HG02610 (cell line): ENCODE measurements around the gene ENTPD2.

ENCODE experiments used
- ATAC-seq: cut with Tn5 transposase; IDR thresholded peaks from one replicate; pipeline ENCODE4 v1.9.1; 2021; ENCODE audit warnings: mild to moderate bottlenecking, moderate library complexity; ENCODE audit not compliant: unreplicated experiment

Gene ENTPD2

DNA sequence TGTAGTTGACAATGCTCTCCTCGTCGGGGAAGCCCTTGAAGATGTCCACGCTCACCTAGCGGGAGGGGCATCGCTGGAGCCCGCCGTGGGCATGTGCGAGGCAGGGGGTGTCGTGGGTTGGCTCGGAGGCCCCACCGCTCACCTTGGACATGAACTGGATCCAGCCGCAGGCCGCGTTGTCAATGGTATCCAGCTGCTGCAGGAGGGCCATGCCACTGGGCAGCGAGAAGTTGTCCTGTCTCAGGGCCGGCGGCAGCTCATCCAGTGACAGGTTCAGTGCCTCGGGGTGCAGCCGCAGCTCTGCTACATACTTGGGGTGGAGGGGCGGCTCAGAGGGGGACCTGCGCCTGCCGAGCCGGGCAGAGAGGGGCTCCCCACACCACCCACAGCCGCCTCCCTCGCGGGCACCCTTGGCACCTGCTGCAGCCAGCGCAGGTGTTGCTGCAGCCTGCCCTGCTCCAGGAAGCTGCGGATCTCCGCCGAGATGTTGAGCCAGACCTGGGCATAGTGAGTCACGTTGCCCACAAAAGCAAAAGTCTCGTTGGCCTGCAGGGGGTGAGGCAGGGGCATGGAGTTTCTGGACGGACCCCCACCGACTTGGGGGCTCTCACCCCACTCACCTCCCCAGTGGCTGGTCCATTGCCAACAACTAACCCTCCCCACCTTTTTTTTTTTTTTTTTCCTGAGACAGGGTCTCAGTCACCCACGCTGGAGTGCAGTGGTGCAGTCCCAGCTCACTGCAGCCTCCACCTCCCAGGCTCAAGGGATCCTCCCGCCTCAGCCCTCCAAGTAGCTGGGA, 34.9 kb downstream of the ENTPD2 start:
- no peak for ATAC-seq

- ATAC-seq = no peak
These were observed 35.9 kb downstream of the ENTPD2 start for GRCh38 chr9:137017791-137018497.

- no peak for ATAC-seq
These were observed 36.8 kb downstream of the ENTPD2 start for GRCh38 chr9:137017071-137017470.

DNA sequence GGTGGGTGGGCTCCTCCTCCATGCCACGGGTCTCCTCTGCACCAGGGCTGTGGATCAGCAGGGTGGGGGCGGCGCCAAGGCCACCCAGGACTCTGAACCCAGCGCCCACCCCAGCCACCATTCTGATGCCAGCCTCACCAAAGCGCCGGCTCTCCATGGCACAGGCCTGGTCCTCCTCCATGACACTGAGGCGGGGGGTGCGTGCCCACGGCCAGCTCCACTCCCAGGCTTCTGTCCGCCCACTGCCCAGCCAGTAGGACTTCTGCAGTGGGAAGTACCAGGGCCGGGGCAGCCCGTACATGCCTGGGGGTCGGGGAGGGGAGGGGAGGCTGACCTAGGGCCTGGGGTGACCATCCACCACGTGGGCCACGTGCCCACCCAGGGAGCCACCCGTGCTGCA, 37.4 kb downstream of the ENTPD2 start:
- ATAC-seq = no peak

DNA sequence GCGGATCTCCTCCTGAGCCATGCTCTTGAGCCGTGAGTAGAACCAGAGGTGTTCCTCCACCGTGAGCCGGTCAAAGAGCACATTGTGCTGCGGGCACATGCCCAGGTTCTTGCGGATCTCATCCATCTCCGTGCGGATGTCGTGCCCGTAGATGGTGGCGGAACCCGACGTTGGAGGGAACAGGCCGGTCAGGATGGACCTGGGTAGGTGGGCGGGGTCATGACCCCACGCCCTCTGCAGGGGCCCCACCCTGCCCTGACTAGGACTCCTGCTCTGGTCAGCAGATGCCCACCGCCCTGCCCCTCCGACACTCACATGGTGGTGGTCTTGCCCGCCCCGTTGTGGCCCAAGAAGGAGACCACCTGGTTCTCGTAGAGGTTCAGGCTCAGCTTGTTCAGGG, 37.9 kb downstream of the ENTPD2 start:
- no peak for ATAC-seq

- ATAC-seq = no peak
These were observed 38.3 kb downstream of the ENTPD2 start for GRCh38 chr9:137015540-137015930.

GRCh38 chr9:137014776-137015539, 38.9 kb downstream of the ENTPD2 start:
- ATAC-seq = no peak

GRCh38 chr9:137014166-137014565, 39.7 kb downstream of the ENTPD2 start:
- no peak for ATAC-seq

GRCh38 chr9:137013571-137013940, 40.3 kb downstream of the ENTPD2 start:
- ATAC-seq = no peak

- ATAC-seq = no peak
These were observed 40.9 kb downstream of the ENTPD2 start for GRCh38 chr9:137012694-137013570.

DNA sequence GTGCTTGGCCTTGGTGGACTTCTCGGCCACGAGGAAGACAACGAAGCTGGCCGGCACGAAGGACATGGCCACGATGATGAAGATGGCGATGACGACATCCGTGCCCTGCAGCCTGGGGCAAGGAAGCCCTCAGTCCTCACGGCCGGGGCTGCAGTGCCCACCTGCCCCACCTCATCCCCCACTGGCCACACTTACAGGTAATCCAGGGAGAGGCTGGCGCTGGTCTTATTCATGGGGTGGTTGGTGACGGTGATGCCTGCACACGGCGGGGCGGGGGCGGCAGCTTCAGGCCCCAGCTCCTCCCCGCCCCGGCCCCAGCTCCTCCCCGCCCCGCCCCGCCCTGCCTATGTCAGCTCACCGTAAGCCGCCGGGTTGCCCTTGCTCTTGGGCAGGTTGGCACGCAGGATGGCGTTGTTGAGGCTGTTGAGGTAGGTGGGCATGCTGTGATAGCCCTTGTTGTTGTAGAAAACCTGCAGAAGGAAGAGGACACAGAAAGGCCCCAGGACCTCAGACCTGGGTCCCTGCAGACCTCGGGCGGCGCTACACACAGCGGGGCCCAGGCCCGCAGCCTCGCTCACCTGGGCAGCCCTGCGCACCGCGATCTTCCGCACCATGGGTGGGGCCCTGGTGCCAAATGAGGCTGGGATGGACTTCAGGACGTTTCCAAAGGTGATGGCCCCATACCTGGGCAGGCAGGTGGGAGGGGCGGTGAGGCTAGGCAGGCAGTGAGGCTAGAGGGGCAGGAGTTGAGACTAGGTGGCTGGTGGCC, 41.8 kb downstream of the ENTPD2 start:
- no peak for ATAC-seq

- no peak for ATAC-seq
These were observed 42.7 kb downstream of the ENTPD2 start for GRCh38 chr9:137011156-137011555.

- no peak for ATAC-seq
These were observed 43.7 kb downstream of the ENTPD2 start for GRCh38 chr9:137009938-137010732.

DNA sequence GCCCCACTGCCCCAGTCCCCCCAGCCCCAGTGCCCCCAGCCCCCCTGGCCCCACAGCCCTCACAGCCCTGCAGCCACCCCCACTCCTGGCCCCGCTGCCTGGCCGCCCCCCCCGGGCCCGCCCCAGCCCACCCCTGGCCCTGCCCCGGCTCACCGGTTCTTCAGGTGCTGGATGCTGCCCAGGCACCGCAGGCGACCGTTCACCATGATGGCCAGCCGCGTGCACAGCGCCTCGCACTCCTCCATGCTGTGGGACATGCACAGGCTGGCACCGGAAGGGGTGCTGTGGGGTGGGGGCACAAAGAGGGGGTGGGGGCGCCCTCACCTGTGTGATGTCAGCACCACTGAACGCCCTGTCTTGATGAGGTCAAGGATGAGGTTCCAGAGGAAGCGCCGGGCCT, 44.6 kb downstream of the ENTPD2 start:
- no peak for ATAC-seq

GRCh38 chr9:137008312-137008711, 45.5 kb downstream of the ENTPD2 start:
- ATAC-seq = no peak

DNA sequence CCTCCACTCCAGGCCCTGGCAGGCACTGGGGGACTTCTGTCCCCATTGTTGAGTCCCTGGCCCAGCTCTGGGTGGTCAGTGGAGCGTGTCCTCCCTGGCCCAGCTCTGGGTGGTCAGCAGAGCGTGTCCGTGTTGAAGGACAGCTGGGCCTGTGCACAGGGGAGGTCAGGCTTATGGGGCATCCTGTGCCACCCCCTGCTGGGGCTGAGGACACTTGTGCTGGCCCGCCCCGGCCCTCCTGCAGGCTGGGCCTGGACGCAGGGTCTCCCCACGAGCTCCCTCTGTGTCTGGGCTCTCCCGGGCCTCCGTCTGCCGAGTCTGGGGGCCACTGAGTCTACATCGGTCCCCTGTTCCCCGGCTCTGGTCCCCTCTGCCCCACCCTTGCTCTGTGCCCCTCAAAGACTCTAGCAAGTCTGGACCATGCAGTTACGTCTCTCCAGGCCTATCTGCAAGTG, 46.0 kb downstream of the ENTPD2 start:
- no peak for ATAC-seq

DNA sequence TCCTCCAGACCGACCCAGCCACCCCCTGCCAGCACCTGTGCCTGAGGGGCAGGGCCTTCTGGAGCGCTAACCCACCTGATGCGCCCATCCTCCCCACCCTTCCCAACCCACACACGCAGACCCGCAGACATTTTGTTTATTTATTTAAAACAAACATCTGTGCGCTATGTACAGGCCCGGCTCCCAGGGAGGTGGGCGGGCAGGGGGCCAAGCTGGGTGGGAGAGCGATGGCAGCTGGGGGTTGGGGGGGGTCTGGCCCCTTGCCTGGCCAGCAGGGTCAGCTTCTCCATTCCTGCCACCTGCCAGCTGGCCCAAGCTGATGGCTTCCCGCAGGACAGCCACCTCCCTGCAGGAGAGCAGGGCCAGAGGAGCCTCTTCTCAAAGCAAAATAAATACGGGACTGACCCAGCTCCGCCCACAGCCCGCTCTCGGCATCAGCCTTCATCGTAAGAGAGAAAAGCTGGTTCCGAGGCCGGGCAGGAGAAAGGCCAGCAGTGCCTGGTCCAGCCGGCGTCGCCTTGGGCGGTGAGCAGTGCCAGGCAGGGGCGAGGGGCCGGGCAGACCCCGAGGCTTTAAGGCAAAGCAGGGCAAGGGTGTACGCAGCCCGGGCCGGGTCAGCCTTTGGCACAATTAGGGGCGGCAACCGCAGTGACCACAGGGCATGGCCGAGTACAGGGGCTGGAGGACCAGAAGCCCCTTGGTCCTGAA, 46.6 kb downstream of the ENTPD2 start:
- ATAC-seq = no peak
